OCI-LY1 (cell line): ENCODE data around the gene JPH2.

Experiments
- CTCF ChIP-seq: fragments of 200-600 bp; sonication (generic), shearing (Covaris generic); IDR thresholded peaks from 2 replicates; pipeline ENCODE4 v1.5.1; 2017; ENCODE audit warnings: mild to moderate bottlenecking, antibody characterized with exemption, low read length, moderate library complexity, mixed read lengths
- EZH2 ChIP-seq: fragments of 200-600 bp; sonication (generic), shearing (Covaris generic); IDR thresholded peaks from 2 replicates; pipeline ENCODE4 v1.8.0; 2017; ENCODE audit warnings: borderline replicate concordance, mixed run types, mild to moderate bottlenecking, antibody characterized with exemption, low read length, moderate library complexity, mixed read lengths

DNA sequence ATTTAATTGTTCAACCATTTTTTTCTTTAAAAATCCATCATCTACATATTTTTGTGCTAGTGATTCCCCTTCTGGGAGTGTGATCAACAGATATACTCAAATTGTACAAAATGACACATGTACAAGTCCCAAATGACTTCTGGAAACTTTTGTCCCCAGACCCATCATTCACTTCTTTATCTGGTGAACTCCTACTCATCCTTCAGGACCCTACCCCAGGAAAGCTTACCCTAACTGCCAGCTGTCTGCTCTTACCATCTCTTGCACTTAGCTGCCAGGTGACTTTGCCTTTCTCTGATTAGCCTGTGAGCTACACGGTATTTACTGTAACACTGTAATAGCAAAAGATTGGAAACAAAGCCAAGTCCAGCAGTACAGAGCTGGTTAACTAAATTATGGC is 55.3 kb downstream of the JPH2 start:
- TF ChIP-seq CTCF = no peak
- TF ChIP-seq EZH2 = no peak
